HG03521 (cell line): ENCODE data around the gene BRD1.

Source experiments
- ATAC-seq: cut with Tn5 transposase; IDR thresholded peaks from one replicate; pipeline ENCODE4 v1.9.1; 2021; ENCODE audit warnings: mild to moderate bottlenecking, moderate library complexity; ENCODE audit not compliant: unreplicated experiment

The BRD1 gene

DNA sequence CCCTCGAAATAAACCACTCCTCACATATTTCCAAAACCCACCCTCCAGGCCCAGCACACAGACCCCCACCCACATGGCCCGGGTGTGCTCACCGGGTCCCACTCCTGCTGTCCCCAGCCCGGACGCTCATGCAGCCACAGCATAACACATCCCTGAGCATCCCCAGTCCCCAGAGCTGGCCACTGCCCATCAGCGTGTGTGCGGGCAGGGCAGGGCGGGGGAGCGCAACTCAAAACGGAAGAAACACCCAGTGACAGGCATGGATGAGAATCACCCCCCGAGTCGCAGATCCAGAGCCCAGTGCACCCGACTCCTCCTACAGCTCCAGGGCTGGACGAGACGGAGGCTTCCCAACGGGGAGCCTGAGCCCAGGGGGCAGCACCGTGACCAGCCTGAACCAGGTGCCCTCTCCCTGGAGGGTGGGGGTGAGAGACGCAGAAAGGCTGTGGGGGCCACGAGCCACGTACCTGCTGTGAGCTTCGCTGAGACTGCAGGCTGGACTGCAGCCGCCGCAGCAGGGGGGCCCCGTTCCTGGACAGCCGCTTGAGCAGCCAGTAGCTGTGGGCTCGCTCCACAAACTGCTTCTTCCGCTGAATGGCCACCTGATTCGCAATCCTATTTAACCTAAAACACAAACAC lies 23.8 kb downstream of the BRD1 start:
- no peak for ATAC-seq

DNA sequence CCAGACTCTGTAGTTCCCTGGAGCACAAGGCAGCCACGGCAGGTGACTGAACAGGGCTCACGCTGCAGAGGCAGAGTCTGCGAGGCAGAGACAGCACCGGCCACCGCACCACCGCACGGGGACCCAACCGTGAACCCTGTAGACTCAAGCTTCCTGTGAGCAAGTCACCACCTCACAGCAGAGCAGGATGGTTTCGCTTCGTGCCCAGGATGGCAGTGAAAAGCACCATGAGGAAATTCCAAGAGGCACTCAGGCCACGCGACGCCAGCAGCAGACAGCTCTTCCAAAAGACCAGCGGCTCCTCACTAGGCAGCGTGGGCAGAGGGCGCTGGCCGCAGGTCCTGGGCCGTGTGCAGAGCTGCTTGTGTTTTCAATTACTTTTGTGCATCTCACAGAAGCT lies 24.5 kb downstream of the BRD1 start:
- ATAC-seq = no peak

DNA sequence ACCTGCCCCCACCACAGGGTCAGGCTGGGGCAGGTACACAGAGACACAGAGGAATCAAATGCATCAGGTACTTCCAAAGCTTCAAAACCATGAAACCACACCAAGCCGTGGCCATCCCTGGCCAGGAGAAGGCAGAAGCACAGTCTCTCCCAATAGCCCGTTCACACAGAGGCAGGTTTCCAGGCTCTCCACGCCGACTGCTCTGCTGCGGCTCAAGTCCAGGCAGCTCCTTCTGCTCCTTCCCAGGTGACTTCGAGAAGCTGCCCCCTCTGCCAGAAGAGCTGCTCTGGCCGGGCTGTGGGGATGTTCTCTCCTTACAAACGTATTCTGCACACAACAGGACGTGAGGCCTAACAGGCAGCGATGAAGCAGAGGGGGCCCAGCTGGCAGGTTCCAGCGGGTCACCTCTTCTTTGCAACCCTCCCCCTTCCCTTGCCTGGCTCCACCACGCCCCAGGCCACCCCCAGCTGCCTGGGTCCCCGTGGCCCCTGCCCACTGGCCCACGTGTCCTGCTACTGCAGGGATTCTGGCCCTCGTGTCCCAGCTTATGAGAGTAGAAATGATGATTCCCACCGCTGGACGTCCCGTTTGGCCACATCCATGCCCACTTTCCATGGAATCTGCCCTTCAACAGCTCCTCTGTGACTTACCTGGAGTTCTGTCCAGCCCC lies 26.1 kb downstream of the BRD1 start:
- no peak for ATAC-seq

DNA sequence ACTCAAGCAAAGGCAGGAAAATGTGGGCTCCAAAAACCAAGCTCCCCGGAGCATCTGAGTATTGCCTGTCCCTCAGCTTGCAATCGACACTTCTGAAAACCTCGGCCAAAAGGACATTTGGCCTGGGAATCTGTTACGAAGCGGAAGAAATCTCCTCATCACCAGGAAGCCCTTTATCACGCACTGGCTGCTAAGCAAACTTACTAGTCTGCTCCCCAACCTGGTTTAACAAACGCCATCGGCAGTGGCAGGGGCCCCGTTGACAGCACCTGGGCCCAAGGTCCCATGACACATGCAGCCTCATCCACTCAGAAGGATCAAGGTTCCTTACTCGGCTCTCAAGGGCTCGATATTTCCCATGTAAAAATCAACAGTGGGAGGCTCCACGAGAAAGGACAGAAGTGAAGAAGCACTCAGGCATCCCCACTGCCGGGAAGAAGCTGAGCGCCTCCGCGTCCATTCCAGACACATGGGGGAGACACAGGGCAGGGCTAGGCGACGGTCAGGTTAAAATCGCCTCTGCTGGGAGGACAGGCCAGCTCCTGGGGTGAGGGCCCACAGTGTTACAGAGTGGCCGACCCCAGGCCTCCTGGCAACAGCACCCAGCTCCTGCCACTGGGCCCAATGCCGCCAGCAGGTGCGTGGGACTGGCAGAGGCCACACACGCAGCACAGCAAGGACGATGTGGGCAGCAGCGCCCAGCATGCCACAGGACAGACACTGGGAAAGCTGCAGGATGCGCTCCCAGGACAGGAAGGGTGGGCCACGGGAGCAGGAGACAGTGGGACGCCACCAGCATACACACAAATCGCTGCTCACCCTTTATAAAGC lies 27.1 kb downstream of the BRD1 start:
- no peak for ATAC-seq

DNA sequence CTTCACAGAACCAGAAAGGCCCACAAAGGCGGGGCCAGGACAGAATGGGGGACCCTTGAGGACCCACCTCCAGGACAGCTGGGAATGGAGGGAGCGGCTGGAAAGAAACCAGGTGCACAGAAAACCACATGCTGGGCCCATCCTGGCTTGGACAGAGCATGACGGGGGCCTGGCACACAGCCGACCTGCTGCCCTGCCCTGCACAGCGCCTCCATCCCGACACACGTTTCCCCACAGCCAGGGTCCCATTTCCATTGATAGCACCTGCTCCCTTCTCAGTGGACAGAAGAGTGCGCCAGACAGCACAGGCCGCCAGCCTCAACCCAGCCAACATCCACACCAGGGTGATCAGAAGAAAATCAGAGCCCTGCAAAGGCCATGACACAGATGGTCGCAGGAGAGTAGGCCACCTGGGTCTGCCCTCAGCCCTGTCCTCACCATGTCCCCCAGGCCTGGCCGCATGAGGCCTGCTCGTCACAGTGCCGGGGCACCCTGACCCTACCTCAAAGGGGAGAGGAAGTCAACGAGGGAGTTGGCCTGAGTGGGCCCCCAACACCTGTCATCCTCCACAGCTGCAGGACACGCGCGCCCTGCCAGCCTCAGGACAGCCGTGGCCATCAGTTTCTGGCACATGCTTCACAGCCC lies 28.1 kb downstream of the BRD1 start:
- no peak for ATAC-seq

DNA sequence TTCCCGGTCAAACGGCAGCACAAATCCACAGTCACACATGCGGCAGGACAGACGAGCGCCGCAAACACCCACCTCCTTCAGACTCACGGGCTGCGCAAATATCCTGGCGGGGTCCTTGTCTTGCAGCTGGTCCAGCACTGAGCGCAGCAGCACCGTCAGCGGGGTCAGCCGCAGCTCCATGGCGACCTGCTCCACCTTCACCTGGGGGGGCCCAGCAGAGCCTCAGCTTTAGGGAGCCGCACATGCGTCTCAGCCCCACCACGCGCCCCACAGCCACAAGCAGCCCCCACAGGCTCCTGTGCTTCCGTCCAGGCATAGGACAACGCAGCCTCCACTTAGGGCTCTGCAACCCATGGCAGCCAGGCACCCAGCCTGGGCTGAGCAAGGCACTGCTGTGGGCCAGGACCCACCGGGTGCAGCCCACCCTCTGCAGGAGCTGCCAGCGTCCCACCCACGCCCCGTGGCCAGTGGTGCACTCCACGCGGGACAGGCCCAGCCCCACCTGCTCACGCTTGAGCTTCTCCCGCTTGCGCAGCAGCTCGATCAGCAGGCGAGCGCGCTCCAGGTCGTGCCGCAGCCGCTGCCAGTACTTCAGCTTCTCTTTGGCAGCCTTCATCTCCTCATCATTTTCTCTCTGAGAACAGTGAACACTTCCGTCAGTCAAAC lies 29.1 kb downstream of the BRD1 start:
- ATAC-seq = no peak

DNA sequence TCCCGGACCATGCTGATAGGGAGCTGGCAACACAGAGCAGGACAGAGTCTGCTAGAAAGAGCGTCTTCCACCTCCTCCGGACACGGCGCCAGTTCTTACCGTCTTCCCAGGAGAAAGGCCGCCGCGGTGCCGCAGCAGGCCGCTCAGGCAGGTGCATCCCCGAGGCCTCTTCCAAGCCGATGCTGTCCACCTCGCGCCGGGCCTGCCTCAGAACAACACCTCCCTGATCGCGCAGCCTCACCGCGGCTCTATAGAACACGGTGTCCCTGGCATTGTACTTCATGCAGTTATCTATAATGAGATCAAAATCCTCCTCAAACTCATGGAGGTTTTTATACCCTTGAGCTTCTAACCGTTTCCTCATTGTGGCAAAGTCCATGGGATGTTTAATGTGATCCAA lies 30.0 kb downstream of the BRD1 start:
- no peak for ATAC-seq

DNA sequence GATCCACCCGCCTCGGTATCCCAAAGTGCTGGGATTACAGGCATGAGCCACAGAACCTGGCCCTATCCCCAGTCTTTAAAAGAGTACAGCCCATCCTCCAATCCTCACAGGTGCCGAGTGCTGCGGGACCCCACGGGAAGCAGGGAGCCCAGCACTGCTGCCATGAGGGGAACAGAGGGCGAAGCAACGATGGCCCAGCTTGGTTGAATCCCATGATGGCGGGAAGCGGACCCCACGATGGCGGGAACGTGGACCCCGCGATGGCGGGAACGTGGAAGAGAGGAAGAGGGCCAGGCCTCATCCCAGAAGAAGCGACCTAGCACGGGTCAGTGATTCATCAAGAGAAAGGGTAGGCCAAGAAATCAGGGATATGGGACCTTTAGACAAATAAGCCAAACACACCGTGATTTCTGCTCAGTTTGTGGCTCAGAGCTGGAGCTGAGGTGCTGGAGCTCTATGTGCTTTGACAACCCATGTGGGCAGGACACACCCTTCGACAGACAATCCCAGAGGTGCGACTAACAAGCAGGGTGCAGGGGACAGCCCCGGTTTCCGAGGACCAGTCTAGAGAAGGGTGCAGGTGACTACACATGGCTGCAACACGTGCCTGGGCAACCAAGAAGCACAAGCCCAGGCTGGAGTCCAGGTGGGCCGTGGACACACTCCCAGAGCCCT lies 30.9 kb downstream of the BRD1 start:
- no peak for ATAC-seq

DNA sequence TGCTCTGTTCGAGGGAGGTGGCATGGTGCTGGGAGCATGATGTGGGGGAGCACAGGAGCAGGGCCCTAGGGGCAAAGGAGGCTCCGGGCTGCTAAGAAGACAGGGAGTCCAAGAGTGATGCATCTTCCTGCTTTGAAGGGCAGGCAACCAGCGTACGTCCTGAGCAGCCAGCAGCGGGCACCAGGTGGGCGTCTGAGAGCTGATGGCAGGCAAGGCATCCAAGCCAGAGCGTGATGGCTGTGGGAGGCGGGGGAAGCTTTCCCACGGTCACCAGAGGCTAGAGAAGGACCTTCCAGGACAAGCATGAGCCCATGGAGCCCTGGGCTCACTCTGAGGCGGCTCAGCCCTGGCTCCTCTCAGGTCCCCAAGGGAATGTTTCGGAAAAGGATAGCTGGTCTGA lies 32.2 kb downstream of the BRD1 start:
- no peak for ATAC-seq

DNA sequence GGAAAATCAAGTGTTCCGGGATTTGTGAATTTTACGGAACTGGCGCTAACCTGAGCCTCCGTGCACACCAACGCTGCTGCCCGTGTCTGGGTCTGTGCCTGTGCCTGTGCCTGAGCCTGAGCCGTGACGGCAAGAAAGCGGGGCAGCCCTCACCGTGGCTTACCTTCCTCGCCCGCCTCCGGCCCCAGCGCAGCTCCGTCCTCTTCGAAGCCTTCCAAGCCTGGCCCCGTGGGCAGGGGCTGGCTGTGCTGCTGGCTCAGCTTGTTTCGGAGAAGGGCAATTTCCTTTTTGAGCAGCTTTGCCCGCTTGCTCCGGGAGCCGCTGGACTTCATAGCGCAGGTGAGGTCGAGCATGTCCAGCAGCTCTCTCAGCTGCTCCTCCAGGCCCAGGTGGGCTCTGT lies 33.8 kb downstream of the BRD1 start:
- ATAC-seq = no peak

DNA sequence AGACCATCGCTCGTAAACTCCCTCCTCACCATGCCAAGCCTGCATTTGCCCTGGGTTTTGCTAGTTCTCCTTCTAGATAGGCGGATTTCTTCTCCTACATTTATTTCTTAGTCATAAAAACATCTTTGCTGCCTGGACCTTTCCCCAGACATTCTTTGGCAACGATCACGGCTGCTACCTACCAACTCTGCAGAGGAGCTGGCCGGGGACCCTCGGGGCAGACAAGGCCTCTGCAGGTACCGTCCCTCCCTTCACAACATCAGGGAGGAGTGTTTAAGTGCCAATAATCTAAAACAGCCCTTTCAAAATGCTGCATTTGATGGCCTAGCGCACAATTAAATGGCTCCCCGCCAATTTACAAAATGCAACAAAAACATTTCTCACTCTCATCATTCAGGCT lies 34.4 kb downstream of the BRD1 start:
- ATAC-seq = no peak

DNA sequence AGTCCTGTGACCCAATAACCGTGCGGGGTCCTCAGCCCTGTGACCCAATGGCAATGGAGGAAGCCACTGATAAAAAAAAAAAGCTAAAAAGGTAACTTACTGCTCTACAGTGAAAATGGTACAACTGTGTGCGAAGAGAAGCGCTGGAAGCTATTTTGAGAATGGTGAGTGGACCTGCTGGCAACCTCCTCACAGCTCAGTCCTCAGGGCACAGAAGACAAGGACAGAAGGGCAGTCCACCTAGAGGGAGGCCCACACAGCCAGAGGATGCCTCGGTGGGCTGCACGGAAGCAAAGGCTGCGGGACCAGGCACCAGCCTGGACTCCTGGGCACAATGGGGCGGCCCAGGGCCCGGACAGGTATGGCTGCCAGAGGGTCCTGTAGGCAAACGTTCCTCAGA lies 35.6 kb downstream of the BRD1 start:
- ATAC-seq = no peak

DNA sequence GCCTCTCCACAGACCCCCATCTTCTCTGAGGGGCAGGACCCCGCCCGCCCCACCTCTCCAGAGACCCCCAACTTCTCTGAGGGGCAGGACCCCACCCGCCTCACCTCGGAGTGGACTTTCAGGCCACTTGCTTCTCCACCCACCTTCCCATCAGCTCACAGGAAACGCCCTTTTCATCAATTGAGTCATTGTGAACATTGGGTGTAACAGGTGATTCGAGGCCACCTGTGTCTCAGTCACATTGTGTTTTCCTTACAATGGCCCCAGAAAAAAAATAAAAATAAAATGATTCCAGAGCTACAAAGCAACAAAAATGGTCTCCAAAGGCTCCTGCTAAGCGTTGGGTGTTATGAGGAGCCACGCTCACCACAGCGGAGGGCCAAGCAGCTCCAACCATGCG lies 36.0 kb downstream of the BRD1 start:
- no peak for ATAC-seq

DNA sequence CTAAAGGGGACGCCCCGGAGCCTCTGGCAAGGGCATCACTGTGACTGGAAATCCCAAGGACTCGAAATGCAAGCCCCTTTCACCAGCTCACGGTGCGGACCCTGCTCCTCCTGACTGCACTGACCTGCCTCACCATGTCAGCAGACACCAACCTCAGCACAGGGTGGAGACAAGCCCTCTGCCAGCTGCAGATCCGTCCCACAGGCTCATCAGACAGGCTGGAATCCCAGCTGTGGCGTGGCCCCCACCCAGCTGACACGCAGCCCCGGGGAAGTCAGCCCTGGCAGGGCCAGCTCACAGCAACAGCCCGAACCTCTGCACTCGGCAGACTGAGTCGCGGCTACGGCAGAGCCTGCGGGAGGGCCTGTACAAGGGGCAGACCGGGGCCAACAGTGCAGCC lies 36.8 kb downstream of the BRD1 start:
- ATAC-seq = no peak

DNA sequence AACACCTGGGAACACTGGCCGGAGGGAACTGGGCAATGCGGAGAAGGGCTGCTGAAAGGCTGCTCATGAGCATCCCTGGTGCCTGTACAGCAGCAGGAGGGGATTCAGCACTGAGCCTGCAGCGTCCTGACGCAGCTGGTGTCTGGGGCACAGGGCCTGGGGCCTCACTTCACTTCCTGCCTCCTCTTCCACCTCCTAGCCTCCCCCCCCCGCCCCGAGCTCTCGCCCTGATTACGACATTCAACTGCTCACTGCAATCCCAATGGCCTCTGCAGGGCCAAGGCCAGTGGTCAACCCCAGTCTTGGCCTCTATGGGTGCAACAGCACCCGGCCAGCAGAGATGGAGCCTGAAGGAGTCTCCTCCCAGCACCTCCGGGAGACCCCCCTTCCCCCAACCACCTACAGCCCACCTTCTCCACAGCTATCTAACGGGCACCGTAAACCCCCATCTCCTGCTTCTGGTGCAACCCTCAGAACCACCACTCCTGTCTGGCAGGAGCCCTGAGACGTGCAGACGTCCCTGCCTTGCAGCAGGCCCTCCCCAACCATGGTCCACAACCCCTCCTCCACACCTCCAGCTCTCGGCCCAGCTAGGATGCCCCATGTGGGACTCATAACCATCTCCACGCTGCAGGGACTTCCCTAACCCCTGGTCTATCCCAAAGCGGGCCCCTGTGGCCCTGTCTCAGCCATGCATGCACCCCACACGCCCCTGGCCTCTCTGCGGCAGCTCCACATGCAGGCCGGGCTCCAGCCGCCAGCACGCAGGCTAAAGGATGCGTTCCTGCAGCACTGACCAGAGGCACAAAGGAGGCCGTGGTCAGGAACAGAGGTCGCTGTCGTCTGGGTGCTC lies 38.2 kb downstream of the BRD1 start:
- no peak for ATAC-seq

DNA sequence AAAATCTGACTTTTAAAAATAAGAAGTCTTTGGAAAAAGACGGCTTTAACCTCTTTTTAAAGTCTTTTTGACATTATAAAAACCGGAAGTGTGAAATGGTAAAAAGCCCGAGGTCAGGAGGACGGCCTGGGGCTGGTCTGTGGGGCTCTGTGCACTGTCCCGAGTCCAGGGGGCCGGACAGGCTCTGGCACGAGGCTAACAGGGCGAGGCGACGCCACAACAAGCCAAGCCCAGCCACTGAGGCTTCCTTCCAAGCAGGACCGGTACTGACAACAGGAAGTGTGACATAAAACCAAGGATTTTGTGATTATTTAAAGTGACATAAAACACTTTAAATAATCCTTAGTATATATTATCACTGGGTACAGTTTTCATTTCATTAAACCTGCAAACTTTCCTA lies 39.2 kb downstream of the BRD1 start:
- ATAC-seq = no peak

DNA sequence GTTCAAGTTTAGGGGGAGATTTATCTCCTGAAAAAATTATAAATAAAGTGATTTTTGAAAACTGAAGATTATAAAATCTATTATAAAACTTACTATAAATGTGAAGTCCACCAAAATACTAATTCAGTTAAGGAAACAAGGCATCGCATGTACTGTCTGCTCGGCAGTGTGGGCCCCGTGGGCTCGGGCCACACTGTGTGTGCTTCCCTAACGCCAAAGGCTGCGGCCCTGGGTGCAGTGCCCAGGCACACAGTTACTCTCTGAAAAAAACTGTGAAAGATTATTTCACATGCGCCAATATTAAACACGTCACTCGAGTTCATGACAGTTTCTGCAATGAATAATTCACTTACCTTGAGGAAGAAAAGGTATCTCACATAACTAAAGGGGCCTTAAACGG lies 39.8 kb downstream of the BRD1 start:
- no peak for ATAC-seq

DNA sequence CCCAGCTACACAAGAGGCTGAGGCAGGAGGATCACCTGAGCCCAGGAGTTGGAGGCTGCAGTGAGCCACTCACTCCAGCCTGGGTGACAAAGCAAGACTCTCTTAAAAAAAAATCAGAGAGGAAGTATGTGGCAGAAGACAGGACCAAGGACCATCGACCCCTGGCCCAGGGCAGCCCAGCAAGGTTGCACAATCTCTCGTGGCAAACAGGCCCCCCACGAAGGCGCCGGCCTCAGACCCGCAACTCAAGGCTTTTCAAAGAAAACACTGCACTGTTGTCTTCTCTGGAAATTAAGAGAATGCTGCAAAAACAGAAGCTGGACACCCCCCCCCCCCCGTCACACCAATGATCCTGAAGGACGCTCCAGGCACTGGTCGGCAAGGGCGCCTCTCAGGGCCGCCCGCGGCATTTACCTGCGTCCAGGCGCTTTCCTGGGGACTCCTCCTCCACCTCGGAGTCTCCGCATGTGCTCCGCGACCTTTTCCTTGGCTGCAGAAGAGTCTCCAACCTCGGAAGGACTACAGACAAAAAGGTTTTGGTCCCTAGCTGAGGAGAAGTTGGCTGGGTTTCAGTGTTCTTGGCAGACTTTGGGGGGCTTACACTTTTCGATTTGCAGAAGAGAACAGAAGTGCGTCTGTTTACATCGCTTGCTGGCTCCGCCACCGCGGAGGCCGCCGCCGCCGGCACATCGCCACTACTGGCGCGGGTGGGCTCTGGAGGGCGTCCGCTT lies 40.5 kb downstream of the BRD1 start:
- no peak for ATAC-seq

DNA sequence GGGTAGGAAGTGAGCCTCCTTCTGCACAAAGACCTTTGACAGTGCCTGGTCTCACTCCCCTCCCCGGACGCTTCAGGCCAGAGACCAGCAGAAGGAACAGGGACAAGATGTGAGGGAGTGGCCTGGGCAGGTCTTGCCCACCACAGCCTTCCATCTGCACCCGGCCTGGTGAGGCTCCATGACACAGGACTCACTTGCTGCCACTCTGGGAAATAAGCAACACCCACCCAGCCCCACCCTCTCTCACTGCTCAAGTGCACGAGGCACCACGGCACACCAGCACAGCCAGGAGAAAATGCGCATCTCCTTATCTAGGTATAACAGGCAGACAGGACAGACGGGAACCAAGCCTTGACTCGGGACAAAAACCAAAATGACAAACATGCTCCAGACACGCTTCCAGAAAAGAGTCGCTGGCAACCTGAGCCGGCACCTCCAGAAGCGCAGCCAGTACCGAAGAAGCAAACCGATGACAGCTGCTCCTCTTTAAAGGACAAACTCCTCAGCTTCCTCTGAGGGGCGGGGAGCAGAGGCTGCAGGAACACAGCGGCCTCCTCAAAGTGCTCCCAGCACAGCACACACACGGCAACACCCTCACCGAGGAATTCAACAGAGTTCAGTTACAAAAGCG lies 41.7 kb downstream of the BRD1 start:
- ATAC-seq = no peak
